ENCODE measurements around the gene LAD1.

LAD1 gene

DNA sequence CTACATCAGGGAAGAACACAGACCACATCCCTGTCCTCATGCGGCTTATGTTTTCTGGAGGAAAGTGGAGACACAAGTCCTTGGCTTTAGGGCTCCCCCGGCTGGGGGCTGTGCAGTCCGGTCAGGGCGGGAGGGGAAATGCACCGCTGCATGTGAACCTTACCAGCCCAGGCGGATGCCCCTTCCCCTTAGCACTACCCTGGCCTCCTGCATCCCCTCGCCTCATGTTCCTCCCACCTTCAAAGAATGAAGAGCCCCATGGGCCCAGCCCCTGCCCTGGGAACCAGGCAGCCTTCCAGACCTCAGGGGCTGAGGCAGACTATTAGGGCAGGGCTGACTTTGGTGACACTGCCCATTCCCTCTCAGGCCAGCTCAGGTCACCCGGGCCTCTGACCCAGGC lies 67.1 kb downstream of the LAD1 start:
- H3K4me3 ChIP-seq (ENCODE audit: low read length) = no peak overlapping the region
- no peak for TF ChIP-seq ZNF274 (IDR thresholded peaks at IDR 0.05; ENCODE audit: low read depth, low read length)

DNA sequence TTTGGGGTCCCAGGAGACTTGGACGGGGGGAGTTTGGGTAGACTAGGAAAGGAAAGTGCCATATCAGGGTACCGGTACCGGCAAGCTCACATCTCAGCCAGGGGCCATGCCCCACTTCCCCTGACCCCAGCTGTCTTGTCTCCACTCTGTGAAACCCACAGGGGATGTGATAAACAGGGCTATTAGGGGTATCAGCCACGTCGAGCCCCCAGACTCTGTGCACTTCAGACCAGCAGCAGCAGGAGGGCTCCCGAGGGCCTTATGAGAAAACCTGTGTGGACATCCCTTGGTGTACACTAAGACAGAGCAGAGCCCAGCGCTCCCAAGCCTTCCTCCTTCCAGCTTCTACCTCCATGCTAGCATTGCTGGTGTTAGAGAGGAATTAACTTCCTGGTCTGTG lies 68.0 kb downstream of the LAD1 start:
- H3K4me3 ChIP-seq (ENCODE audit: low read length) = no peak overlapping the region
- TF ChIP-seq ZNF274 (IDR thresholded peaks at IDR 0.05; ENCODE audit: low read depth, low read length) = no peak

All from GM08714 (cell line).